Glomerular visceral epithelial cell (primary cell): Measurements from ENCODE around the gene TOPORS.

Experiments used
- DNase-seq: peaks from one replicate; pipeline ENCODE4 v3.0.0-alpha.2; 2016; ENCODE audit errors: extremely low spot score

Gene TOPORS

DNA sequence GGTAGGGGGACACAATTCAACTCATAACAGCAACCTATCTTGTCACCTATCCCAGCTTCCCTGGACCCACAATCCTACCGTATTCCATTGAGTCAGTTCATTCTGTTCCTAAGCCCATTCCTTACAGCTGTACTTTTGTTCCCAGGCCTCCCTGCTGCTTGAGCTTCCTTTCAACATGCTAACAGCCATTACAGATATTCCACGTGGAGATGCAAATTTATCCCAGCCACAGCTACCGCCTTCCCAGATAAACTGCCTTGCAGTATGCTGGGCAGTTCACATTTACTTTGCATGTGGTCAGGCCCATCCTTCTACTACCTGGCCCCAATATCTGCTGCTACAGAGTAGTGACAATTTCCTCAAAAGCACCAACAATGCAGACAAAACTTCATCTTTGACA lies 49.4 kb downstream of the TOPORS start:
- DNase-seq = no peak

- peak; percentile 25 for DNase-seq
These were observed 49.9 kb downstream of the TOPORS start for GRCh38 chr9:32502464-32502863.

- DNase-seq = no peak
These were observed 50.5 kb downstream of the TOPORS start for GRCh38 chr9:32501868-32502267.

GRCh38 chr9:32500768-32501167 lies 51.6 kb downstream of the TOPORS start:
- DNase-seq = peak; percentile 36

- no peak for DNase-seq
These were observed 54.5 kb downstream of the TOPORS start for GRCh38 chr9:32497921-32498320.

DNA sequence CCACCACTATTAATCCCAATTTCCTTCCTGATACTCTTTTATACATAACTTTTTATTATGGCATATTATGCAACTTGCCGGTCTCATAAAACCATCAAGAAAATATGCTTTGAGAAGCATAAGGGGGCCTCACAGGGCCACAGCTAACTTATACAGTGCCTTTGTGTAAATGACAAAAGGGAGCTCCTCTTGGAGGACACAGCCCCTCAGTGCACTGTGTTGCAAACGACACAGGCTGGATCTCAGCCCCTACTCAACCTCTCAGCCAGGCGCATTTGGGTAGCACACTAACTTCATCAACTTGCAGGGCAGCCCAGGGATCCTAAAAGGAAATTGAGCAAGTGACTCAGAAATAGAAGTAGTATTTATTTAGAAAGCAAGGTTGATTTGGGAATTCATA lies 61.8 kb downstream of the TOPORS start:
- no peak for DNase-seq
